Astrocyte (in vitro differentiated cells and primary cell): ENCODE measurements around the gene AACS. TPM values are rescaled to one million over a fixed set of nuclear protein-coding genes. Genes with fewer than 3 reads are reported as not detected.
A peak's percentile ranks its signal among the peaks of the same experiment; 100 is the strongest.

ENCODE experiments used
- DNase-seq: peaks from one replicate; pipeline ENCODE4 v3.0.0-alpha.2; 2010; ENCODE audit warnings: low read depth
- FAIRE-seq: peaks from 2 replicates; lab custom pipeline; 2011; peaks lifted over from hg19 to GRCh38; lab: Jason Lieb, UNC
- H2AFZ ChIP-seq: 2 replicates; pipeline ENCODE4 v1.6.0; 2012; ENCODE audit warnings: low read depth, low read length, inconsistent platforms
- H3K27ac ChIP-seq: 2 replicates; pipeline ENCODE4 v1.5.1; 2011; ENCODE audit warnings: low read depth, low read length, inconsistent platforms
- H3K27me3 ChIP-seq: 2 replicates; pipeline ENCODE4 v1.6.0; 2011; ENCODE audit warnings: low read length, inconsistent platforms; ENCODE audit not compliant: insufficient read depth
- H3K36me3 ChIP-seq: 2 replicates; pipeline ENCODE4 v1.5.1; 2011; ENCODE audit warnings: low read length, inconsistent platforms; ENCODE audit not compliant: insufficient read depth
- H3K4me1 ChIP-seq: 2 replicates; pipeline ENCODE4 v1.5.1; 2011; ENCODE audit warnings: low read length, inconsistent platforms; ENCODE audit not compliant: insufficient read depth
- H3K4me2 ChIP-seq: 2 replicates; pipeline ENCODE4 v1.6.0; 2012; ENCODE audit warnings: low read length, inconsistent platforms
- H3K4me3 ChIP-seq: 2 replicates; pipeline ENCODE4 v1.5.1; 2011; ENCODE audit warnings: low read depth, mild to moderate bottlenecking, low read length, inconsistent platforms; ENCODE audit not compliant: insufficient read depth
- H3K79me2 ChIP-seq: 2 replicates; pipeline ENCODE4 v1.6.0; 2012; ENCODE audit warnings: mild to moderate bottlenecking, low read length, inconsistent platforms; ENCODE audit not compliant: insufficient read depth
- H3K9ac ChIP-seq: 2 replicates; pipeline ENCODE4 v1.6.0; 2012; ENCODE audit warnings: mild to moderate bottlenecking, low read length, inconsistent platforms
- H3K9me3 ChIP-seq: 2 replicates; pipeline ENCODE4 v1.5.1; 2012; ENCODE audit warnings: low read depth, mild to moderate bottlenecking, low read length, inconsistent platforms; ENCODE audit not compliant: insufficient read depth
- H4K20me1 ChIP-seq: 2 replicates; pipeline ENCODE4 v1.6.0; 2012; ENCODE audit warnings: low read length, inconsistent platforms; ENCODE audit not compliant: insufficient read depth
- H3K27ac Mint-ChIP-seq: one replicate; pipeline ENCODE4 v1.8.0; 2021; ENCODE audit warnings: mild to moderate bottlenecking, mixed read lengths; ENCODE audit not compliant: unreplicated experiment
- H3K27me3 Mint-ChIP-seq: one replicate; pipeline ENCODE4 v1.8.0; 2021; ENCODE audit warnings: low read depth, mixed read lengths; ENCODE audit not compliant: unreplicated experiment
- H3K36me3 Mint-ChIP-seq: one replicate; pipeline ENCODE4 v1.8.0; 2021; ENCODE audit warnings: low read depth, mixed read lengths; ENCODE audit not compliant: unreplicated experiment
- H3K4me1 Mint-ChIP-seq: one replicate; pipeline ENCODE4 v1.8.0; 2021; ENCODE audit warnings: low read depth, mixed read lengths; ENCODE audit not compliant: unreplicated experiment
- H3K4me3 Mint-ChIP-seq: one replicate; pipeline ENCODE4 v1.8.0; 2021; ENCODE audit warnings: mild to moderate bottlenecking, moderate library complexity, mixed read lengths; ENCODE audit not compliant: unreplicated experiment
- H3K9me3 Mint-ChIP-seq: one replicate; pipeline ENCODE4 v1.8.0; 2021; ENCODE audit warnings: mild to moderate bottlenecking, mixed read lengths; ENCODE audit not compliant: unreplicated experiment
- CTCF ChIP-seq: IDR thresholded peaks from 2 replicates; pipeline ENCODE4 v1.5.1; 2011; ENCODE audit warnings: low read depth, mild to moderate bottlenecking, inconsistent platforms, low read length, moderate library complexity; ENCODE audit not compliant: insufficient read depth
- EZH2 ChIP-seq: IDR thresholded peaks from 2 replicates; pipeline ENCODE4 v1.6.1; 2012; ENCODE audit warnings: mild to moderate bottlenecking, low read length, inconsistent platforms; ENCODE audit not compliant: insufficient read depth
- total RNA-seq: library from RNA; stranded (reverse); gene quantifications from 2 replicates; pipeline ENCODE4 v1.2.1, GENCODE V29; 2021

AACS gene
- total RNA-seq, 1 donor from 2014 or later = 22.5 TPM

- Histone ChIP-seq H3K79me2 (no peaks in the 10 kb centered on the region), H3K36me3 (no peaks in the 10 kb centered on the region), H3K4me2 (peak overlapping the region; percentile 89), H3K4me3 (peak overlapping the region; percentile 9), H4K20me1 (peaks cover 36% of the 10 kb centered on the region), H3K4me1 (peaks cover 27% of the 10 kb centered on the region), H2AFZ (no peak overlapping the region), H3K27me3 (peaks cover 28% of the 10 kb centered on the region), H3K9me3 (no peaks in the 10 kb centered on the region), H3K9ac (no peak overlapping the region), H3K27ac (no peak overlapping the region)
- DNase-seq = no peak
- Mint-ChIP-seq H3K36me3 (no peaks in the 10 kb centered on the region), H3K27ac (no peak overlapping the region), H3K4me3 (peak overlapping the region; percentile 69), H3K27me3 (peaks cover 42% of the 10 kb centered on the region), H3K9me3 (no peaks in the 10 kb centered on the region), H3K4me1 (peaks cover 15% of the 10 kb centered on the region)
- no peak for FAIRE-seq
- TF ChIP-seq EZH2 (no peak), CTCF (no peak)
Observed at GRCh38 chr12:125187780-125188741, 122.8 kb downstream of the AACS start.

- Mint-ChIP-seq H3K27ac (no peak overlapping the region), H3K27me3 (peaks cover 47% of the 10 kb centered on the region), H3K4me3 (no peak overlapping the region), H3K36me3 (no peaks in the 10 kb centered on the region), H3K9me3 (no peaks in the 10 kb centered on the region), H3K4me1 (peaks cover 11% of the 10 kb centered on the region)
- Histone ChIP-seq H3K9ac (no peak overlapping the region), H3K9me3 (no peaks in the 10 kb centered on the region), H3K79me2 (no peaks in the 10 kb centered on the region), H3K27ac (no peak overlapping the region), H2AFZ (no peak overlapping the region), H3K4me1 (peaks cover 25% of the 10 kb centered on the region), H3K4me2 (peak overlapping the region; percentile 19), H3K4me3 (no peak overlapping the region), H4K20me1 (peaks cover 38% of the 10 kb centered on the region), H3K36me3 (no peaks in the 10 kb centered on the region), H3K27me3 (peaks cover 28% of the 10 kb centered on the region)
- DNase-seq = no peak
- TF ChIP-seq EZH2 (peak; percentile 69), CTCF (no peak)
- FAIRE-seq = no peak
Observed at GRCh38 chr12:125189015-125189414, 123.8 kb downstream of the AACS start.

GRCh38 chr12:125189502-125189901, 124.3 kb downstream of the AACS start:
- H3K4me1 Mint-ChIP-seq = peaks cover 9% of the 10 kb centered on the region
- peaks cover 47% of the 10 kb centered on the region for H3K27me3 Mint-ChIP-seq
- DNase-seq (no peak), FAIRE-seq (no peak)
- H3K27me3 ChIP-seq = peaks cover 28% of the 10 kb centered on the region
- no peak for TF ChIP-seq EZH2
- no peak for TF ChIP-seq CTCF
- no peak overlapping the region for H3K4me3 ChIP-seq
- no peak overlapping the region for H2AFZ ChIP-seq
- H3K79me2 ChIP-seq = no peaks in the 10 kb centered on the region
- no peaks in the 10 kb centered on the region for H3K36me3 ChIP-seq
- H4K20me1 ChIP-seq = peaks cover 38% of the 10 kb centered on the region
- H3K4me1 ChIP-seq = peaks cover 25% of the 10 kb centered on the region
- no peak overlapping the region for H3K27ac Mint-ChIP-seq
- no peak overlapping the region for H3K9ac ChIP-seq
- no peak overlapping the region for H3K4me2 ChIP-seq
- no peaks in the 10 kb centered on the region for H3K9me3 ChIP-seq
- H3K4me3 Mint-ChIP-seq = no peak overlapping the region
- no peaks in the 10 kb centered on the region for H3K9me3 Mint-ChIP-seq
- H3K27ac ChIP-seq = no peak overlapping the region
- H3K36me3 Mint-ChIP-seq = no peaks in the 10 kb centered on the region
